Gastrocnemius medialis (tissue), 4 donors: Measurements from ENCODE around the gene ZNRF1. TPM values are rescaled to one million over a fixed set of nuclear protein-coding genes. Genes with fewer than 3 reads are reported as not detected.
"Not testable (repeated sequence)": the region's sequence is repeated elsewhere in the genome, so short reads cannot be mapped to it uniquely, and the experiment has no call there.

Experiments
- ATAC-seq, 2 donors: fragments of 150-250 bp; one replicate each; pipeline ENCODE4 v1.9.1; 2016
- DNase-seq, 2 donors: peaks; one replicate each; pipeline ENCODE4 v3.0.0-alpha.2; 2019
- H3K27ac ChIP-seq, 4 donors: fragments of 200-600 bp; sonication (generic); 1 replicate in 1 of 4; 2 replicates in 3 of 4; pipeline ENCODE4 v1.5.1; 2016 to 2018; ENCODE audit warnings: mild to moderate bottlenecking in 2 of 4, moderate library complexity in 1 of 4
- H3K27me3 ChIP-seq, 3 donors: fragments of 200-600 bp; sonication (generic) in 2 of 3; 1 replicate in 1 of 3; 2 replicates in 2 of 3; pipeline versions ENCODE4 v1.5.1 to v1.6.0; 2016 to 2019; ENCODE audit warnings: mild to moderate bottlenecking in 1 of 3, moderate library complexity in 1 of 3
- H3K36me3 ChIP-seq, 2 donors: fragments of 200-600 bp; sonication (generic) in 1 of 2; one replicate each; pipeline ENCODE4 v1.5.1; 2017 to 2018
- H3K4me1 ChIP-seq, 2 donors: fragments of 200-600 bp; sonication (generic) in 1 of 2; one replicate each; pipeline ENCODE4 v1.5.1; 2016 to 2017; ENCODE audit warnings: mild to moderate bottlenecking in 2 of 2
- H3K4me3 ChIP-seq, 4 donors: fragments of 200-600 bp; sonication (generic) in 3 of 4; 1 replicate in 1 of 4; 2 replicates in 3 of 4; pipeline ENCODE4 v1.5.1; 2016 to 2019; ENCODE audit warnings: mild to moderate bottlenecking in 2 of 4
- H3K9me3 ChIP-seq, 3 donors: fragments of 200-600 bp; sonication (generic) in 2 of 3; 1 replicate in 1 of 3; 2 replicates in 2 of 3; pipeline ENCODE4 v1.5.1; 2016 to 2019
- CTCF ChIP-seq, 5 experiments: fragments of 450-650 bp in 3 of 5; fragments of 200-600 bp in 2 of 5; sonication (generic) in 2 of 5; IDR thresholded peaks in 4 of 5; conservative IDR thresholded peaks in 1 of 5; 1 replicate in 4 of 5; 2 replicates in 1 of 5; pipeline ENCODE4 v1.5.1; 2016 to 2019; ENCODE audit warnings: antibody characterized with exemption in 5 of 5, mild to moderate bottlenecking in 3 of 5, moderate library complexity in 3 of 5
- POLR2A ChIP-seq, 2 donors: fragments of 450-650 bp; IDR thresholded peaks; one replicate each; pipeline ENCODE4 v1.6.1; 2017; ENCODE audit warnings: antibody characterized with exemption in 2 of 2, mild to moderate bottlenecking in 2 of 2, moderate library complexity in 2 of 2
- in situ Hi-C, 4 donors: fragments of 200-750 bp; cut with MboI; loops; one replicate each; pipeline versions ENCODE4 v1.15.0 to v1.8.0; 2017; ENCODE audit warnings: low sequenced_read_pairs in 4 of 4
- intact Hi-C: fragments of 100-400 bp; cut with DNase I; formaldehyde crosslinking; loops from one replicate; pipeline ENCODE4 v1.15.1; 2023; ENCODE audit warnings: low total_unique reads
- total RNA-seq, 4 donors: library from RNA; depleted of rRNA; stranded (reverse); fragments of >200 nt; gene quantifications; one replicate each; pipeline versions ENCODE4 v1.1.0 to v1.2.3, GENCODE V29; 2016

Gene ZNRF1
- total RNA-seq, 4 donors from 2014 or later = 21.7 to 37.1 (median 30.2) TPM

- H3K4me1 ChIP-seq = peaks cover 49 to 59% of the 10 kb centered on the region in 2 donors
These were observed 90.8 kb downstream of the ZNRF1 start for GRCh38 chr16:75089486-75090202.

GRCh38 chr16:75090899-75091298, 92.1 kb downstream of the ZNRF1 start:
- H3K4me1 ChIP-seq = peaks cover 40 to 52% of the 10 kb centered on the region in 2 donors
- H3K36me3 ChIP-seq, intact Hi-C loops, H3K4me3 ChIP-seq, in situ Hi-C loops, DNase-seq, ATAC-seq, H3K9me3 ChIP-seq, H3K27me3 ChIP-seq: not testable (repeated sequence)
- peak overlapping the region in 3 of 4 donors; percentile 2 to 91 (median 44) for H3K27ac ChIP-seq

More at GRCh38 chr16:75089486-75090202, 90.8 kb downstream of the ZNRF1 start:
- no peak for DNase-seq
- no peaks in the 10 kb centered on the region for H3K27me3 ChIP-seq
- intact Hi-C loops = loop anchor here (5.0 kb wide), 1 partner anchor 77 kb away; no protein-coding TSS in a partner anchor
- no peaks in the 10 kb centered on the region for H3K9me3 ChIP-seq
- H3K4me3 ChIP-seq = no peak overlapping the region
- in situ Hi-C loops = no loop called here
- peak overlapping the region; percentile 12 to 91 (median 66) for H3K27ac ChIP-seq
- TF ChIP-seq POLR2A (IDR thresholded peaks at IDR 0.05) (no peak), CTCF (IDR thresholded peaks at IDR 0.05 in 4 of 5, conservative IDR thresholded peaks at IDR 0.05 in 1 of 5) (no peak)
- H3K36me3 ChIP-seq = no peaks in the 10 kb centered on the region
- no peak for ATAC-seq

DNA sequence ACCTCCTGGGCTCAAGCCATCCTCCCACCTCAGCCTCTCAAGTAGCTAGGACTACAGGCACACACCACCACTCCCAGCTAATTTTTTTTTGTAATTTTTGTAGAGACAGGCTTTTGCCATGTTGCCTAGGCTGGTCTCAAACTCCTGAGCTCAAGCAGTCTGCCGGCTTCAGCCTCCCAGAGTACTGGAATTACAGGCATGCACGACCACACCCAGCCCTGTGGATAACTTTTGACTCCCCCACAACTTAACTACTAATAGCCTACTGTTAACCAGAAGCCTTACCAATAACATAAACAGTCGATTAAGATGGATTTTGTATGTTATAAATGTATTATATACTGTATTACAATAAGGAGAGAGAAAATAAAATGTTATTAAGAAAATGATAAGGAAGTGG, 92.8 kb downstream of the ZNRF1 start:
- H3K9me3 ChIP-seq, in situ Hi-C loops, intact Hi-C loops, H3K36me3 ChIP-seq, H3K27me3 ChIP-seq, DNase-seq, ATAC-seq, H3K4me3 ChIP-seq: not testable (repeated sequence)
- H3K4me1 ChIP-seq = peaks cover 33 to 44% of the 10 kb centered on the region in 2 donors
- peak overlapping the region in 1 of 4 donors; percentile 91 for H3K27ac ChIP-seq

GRCh38 chr16:75092777-75093176, 94.0 kb downstream of the ZNRF1 start:
- no peaks in the 10 kb centered on the region for H3K36me3 ChIP-seq
- H3K4me3 ChIP-seq = no peak overlapping the region
- H3K27ac ChIP-seq = peak overlapping the region; percentile 24 to 91 (median 46)
- ATAC-seq (peak in 1 of 2 donors; percentile 60), DNase-seq (peak in 1 of 2 donors; percentile 68)
- in situ Hi-C loops = no loop called here
- H3K27me3 ChIP-seq = no peaks in the 10 kb centered on the region
- H3K4me1 ChIP-seq = peaks cover 28 to 37% of the 10 kb centered on the region in 2 donors
- no peak for TF ChIP-seq CTCF (IDR thresholded peaks at IDR 0.05 in 4 of 5, conservative IDR thresholded peaks at IDR 0.05 in 1 of 5)
- no peak for TF ChIP-seq POLR2A (IDR thresholded peaks at IDR 0.05)
- intact Hi-C loops = no loop called here
- H3K9me3 ChIP-seq = no peaks in the 10 kb centered on the region

- no peak for ATAC-seq
- in situ Hi-C loops = no loop called here
- intact Hi-C loops = no loop called here
These were observed 95.0 kb downstream of the ZNRF1 start for GRCh38 chr16:75093598-75094540.

More at GRCh38 chr16:75093598-75094540, 95.0 kb downstream of the ZNRF1 start:
- Histone ChIP-seq H3K4me3 (no peak overlapping the region), H3K4me1 (peaks cover 28 to 37% of the 10 kb centered on the region in 2 donors), H3K36me3 (no peaks in the 10 kb centered on the region), H3K27me3 (no peaks in the 10 kb centered on the region), H3K9me3 (no peaks in the 10 kb centered on the region), H3K27ac (peak overlapping the region; percentile 24 to 91 (median 46))
- DNase-seq = no peak
- TF ChIP-seq POLR2A (IDR thresholded peaks at IDR 0.05) = no peak
- TF ChIP-seq CTCF (IDR thresholded peaks at IDR 0.05 in 4 of 5, conservative IDR thresholded peaks at IDR 0.05 in 1 of 5) = no peak
